Liver (tissue), 3 donors: ENCODE results near the gene PSD4.

ENCODE experiments used
- CTCF ChIP-seq: fragments of 150-350 bp; IDR thresholded peaks from 2 replicates; pipeline ENCODE4 v1.5.1; 2017; ENCODE audit warnings: improper control_type of control experiment, low read depth, low read length; ENCODE audit not compliant: missing input control
- MAX ChIP-seq: IDR thresholded peaks from 2 replicates; pipeline ENCODE4 v1.6.1; 2016; ENCODE audit warnings: antibody characterized with exemption
- RAD21 ChIP-seq, 2 donors: IDR thresholded peaks; 2 replicates each; pipeline ENCODE4 v1.6.1; 2016; ENCODE audit warnings: antibody characterized with exemption in 2 of 2, mild to moderate bottlenecking in 2 of 2
- REST ChIP-seq: IDR thresholded peaks from 2 replicates; pipeline ENCODE4 v1.6.1; 2016; ENCODE audit warnings: antibody characterized with exemption, mild to moderate bottlenecking
- RXRA ChIP-seq, 2 donors: IDR thresholded peaks; 2 replicates each; pipeline ENCODE4 v1.6.1; 2017 to 2018; ENCODE audit warnings: antibody characterized with exemption in 2 of 2, mild to moderate bottlenecking in 1 of 2
- SP1 ChIP-seq: IDR thresholded peaks from 2 replicates; pipeline ENCODE4 v1.6.1; 2018; ENCODE audit warnings: antibody characterized with exemption, mild to moderate bottlenecking
- TAF1 ChIP-seq: conservative IDR thresholded peaks from 2 replicates; pipeline ENCODE4 v1.6.1; 2016; ENCODE audit warnings: antibody characterized with exemption, mild to moderate bottlenecking
- YY1 ChIP-seq: IDR thresholded peaks from 2 replicates; pipeline ENCODE4 v1.6.1; 2016; ENCODE audit warnings: antibody characterized with exemption, mild to moderate bottlenecking
- ZBTB33 ChIP-seq: IDR thresholded peaks from 2 replicates; pipeline ENCODE4 v1.6.1; 2016; ENCODE audit warnings: antibody characterized with exemption
- donor health status: healthy.
- donor health status: healthy.

GRCh38 chr2:113220970-113221708, 47.4 kb downstream of the PSD4 start:
- TF ChIP-seq CTCF, result no peak
- TF ChIP-seq RXRA (IDR thresholded peaks at IDR 0.05), result peak; percentile 24 to 93
- TF ChIP-seq YY1, result no peak
- TF ChIP-seq REST, result no peak
- TF ChIP-seq TAF1, result no peak
- TF ChIP-seq MAX, result no peak
- TF ChIP-seq SP1, result peak; percentile 65
- peak in 1 of 2 donors; percentile 6 for TF ChIP-seq RAD21 (IDR thresholded peaks at IDR 0.05)
- TF ChIP-seq ZBTB33, result no peak
